Ecto neural progenitor cell (in vitro differentiated cells): ENCODE data around the gene ICA1.
"Not testable (repeated sequence)": the region's sequence is repeated elsewhere in the genome, so short reads cannot be mapped to it uniquely, and the experiment has no call there.

Source experiments
- DNase-seq: peaks from one replicate; pipeline ENCODE4 v3.0.0-alpha.2; 2018; ENCODE audit warnings: low spot score

ICA1 gene

GRCh38 chr7:8129318-8129659 lies 132.7 kb downstream of the ICA1 start:
- no peak for DNase-seq

- no peak for DNase-seq
Measured at GRCh38 chr7:8128449-8129317, 133.3 kb downstream of the ICA1 start.

DNA sequence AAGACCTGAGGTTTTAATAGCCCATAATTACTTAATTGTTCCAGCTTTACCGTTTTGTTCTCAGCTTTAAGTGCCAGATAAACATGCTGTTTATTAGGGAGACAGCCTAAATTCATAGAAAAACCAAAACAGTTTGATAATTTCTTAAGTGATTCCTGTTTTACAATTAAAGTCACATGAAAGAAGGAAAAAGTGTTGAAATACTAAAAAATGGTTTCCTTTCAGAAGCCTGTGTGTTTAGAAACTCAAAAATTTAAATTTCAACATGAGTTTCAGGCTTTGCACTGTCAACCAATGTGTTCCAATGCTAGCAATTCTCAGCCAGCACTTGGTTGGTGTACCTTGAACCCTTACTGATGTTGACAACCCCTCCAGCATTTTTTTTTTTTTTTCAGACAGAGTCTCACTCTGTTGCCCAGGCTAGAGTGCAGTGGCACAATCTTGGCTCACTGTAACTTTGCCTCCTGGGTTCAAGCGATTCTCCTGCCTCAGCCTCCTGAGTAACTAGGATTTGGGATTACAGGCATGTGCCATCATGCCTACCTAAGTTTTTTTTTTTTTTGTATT lies 135.3 kb downstream of the ICA1 start:
- DNase-seq: no peak

DNA sequence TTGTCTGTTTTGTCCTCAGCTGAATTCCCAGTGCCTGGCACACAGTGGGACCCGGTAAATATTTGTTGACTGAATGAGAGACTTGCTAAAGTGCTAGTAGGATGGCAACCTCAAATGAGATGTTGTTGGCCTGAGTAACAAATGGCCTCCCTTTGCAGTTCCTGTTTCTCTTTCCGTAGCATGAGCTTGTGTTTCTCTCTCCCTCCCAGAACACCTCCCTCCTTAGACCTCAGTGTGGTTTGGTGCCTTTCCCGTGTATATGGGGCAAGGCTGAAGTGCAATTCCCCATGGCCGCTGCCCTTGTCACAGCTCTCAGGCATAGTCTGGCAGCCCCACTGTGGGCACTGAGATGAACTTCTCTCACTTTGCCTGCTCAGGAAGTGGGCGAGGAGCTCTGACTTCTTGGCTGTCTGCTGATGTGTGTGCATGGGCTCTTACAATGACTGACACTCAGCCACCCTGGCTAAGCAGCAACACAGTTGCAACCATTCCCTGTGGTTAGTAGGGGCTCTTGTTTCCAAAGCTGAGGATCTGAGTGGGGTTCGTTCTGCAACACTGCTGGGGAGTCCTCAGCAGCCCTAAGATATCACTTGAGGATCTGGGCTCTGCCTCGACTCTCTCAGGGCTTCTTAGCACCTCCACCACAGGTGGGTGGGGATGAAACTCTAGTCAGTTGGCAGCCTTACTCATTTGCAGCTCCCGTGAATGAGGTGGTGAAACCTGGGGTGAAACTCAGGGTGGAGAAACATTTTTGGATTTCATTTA lies 136.1 kb downstream of the ICA1 start:
- DNase-seq: no peak

GRCh38 chr7:8121243-8121642 lies 140.7 kb downstream of the ICA1 start:
- no peak for DNase-seq

- no peak for DNase-seq
Measured at GRCh38 chr7:8120390-8121058, 141.4 kb downstream of the ICA1 start.

GRCh38 chr7:8119262-8119661 lies 142.7 kb downstream of the ICA1 start:
- no peak for DNase-seq

DNA sequence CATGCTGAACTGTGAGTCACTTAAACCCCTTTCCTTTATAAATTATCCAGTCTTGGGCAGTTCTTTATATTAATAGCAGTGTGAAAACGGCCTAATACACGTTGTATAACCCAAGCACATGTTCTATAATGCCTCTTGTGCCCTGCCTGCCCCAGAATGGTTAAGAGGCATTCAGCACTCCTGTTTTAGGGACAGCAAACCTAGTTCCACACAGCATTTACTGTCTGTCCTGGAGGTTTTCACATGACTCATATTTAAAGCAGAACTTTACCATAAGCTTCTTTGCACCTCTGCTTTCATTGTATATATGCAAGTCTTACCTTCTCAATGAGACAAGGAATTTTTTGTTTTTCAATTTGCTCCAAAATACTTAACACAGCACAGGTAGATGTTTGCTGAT lies 144.8 kb downstream of the ICA1 start:
- DNase-seq: no peak

DNA sequence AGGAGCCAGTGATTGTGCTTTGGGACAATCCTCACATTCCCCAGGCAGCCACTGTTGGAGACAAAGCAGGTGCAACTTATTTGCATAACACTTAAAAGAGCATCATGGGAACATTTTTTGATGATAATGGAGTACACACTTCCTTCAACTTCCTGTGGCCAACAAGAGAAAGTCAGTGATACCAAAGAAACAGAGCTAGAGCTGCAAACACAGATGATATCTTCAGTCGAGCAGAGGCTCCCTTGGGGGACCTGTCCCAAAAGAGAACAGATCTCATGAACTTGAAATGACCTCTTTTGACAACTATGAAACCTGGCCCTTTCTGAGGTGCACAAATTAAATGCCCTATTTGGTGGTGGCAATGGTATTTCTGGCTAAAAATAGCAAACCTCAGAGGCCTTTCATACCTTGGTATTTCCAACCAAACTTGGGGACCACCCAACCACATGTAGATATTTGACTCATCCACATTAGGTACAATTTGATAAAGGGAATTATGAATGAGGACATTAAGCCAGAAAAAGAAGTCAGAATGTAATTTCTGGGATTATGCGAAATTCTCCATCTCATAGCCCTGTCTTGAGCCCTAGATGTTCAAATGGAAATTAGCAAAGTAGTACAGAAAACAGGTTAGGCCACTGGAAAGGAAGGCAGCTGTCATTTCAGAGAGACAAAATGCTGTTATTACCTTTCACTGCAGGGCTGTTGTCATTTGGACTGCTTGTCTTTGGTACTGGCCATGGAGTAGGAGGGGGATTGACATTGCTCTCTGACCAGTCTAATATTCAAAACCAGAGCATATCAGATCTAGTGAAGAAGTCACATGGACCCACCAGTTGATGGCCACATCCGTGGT lies 146.2 kb downstream of the ICA1 start:
- DNase-seq: no peak

GRCh38 chr7:8114175-8114574 lies 147.8 kb downstream of the ICA1 start:
- no peak for DNase-seq

DNA sequence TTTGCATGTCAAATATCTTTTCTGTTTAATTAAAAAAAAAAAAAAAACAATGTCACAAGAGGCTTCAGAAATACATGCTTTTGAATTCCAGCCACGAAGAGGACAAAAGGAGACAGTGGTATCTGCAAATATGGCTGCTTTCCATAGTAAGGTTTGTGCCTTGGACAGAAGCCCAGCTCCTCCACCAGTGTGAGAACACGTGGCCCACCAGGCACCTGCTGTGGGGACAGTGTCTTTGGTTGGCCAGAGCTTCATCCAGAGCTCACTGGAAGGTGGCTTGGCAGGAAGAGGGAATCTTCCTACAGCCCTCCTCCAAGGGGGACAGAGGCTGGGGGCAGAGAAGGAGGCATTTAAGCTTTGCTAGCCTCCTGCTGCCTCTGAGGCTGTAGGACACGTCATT lies 148.8 kb downstream of the ICA1 start:
- DNase-seq: no peak

DNA sequence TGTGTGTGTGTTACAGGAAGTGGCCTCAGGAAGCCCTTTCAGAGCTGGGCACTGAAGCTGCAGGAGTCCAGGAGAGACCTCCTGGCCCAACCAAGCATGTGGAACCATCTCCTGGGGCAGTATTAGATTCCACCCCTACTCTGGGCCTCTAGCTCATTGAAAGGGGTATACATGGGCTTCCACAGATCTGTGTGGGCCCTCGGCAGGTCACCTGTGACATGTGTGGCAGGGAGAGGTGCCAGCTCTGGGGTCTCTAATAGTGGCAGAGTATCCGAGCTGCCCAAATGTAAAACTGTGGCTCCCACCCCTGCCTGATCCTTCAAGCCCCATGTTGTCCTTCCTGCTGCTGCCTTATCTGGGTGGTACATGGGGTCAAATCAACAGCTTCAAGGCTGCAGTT lies 149.3 kb downstream of the ICA1 start:
- no peak for DNase-seq

- DNase-seq: no peak
Measured at GRCh38 chr7:8111282-8111960, 150.5 kb downstream of the ICA1 start.

DNA sequence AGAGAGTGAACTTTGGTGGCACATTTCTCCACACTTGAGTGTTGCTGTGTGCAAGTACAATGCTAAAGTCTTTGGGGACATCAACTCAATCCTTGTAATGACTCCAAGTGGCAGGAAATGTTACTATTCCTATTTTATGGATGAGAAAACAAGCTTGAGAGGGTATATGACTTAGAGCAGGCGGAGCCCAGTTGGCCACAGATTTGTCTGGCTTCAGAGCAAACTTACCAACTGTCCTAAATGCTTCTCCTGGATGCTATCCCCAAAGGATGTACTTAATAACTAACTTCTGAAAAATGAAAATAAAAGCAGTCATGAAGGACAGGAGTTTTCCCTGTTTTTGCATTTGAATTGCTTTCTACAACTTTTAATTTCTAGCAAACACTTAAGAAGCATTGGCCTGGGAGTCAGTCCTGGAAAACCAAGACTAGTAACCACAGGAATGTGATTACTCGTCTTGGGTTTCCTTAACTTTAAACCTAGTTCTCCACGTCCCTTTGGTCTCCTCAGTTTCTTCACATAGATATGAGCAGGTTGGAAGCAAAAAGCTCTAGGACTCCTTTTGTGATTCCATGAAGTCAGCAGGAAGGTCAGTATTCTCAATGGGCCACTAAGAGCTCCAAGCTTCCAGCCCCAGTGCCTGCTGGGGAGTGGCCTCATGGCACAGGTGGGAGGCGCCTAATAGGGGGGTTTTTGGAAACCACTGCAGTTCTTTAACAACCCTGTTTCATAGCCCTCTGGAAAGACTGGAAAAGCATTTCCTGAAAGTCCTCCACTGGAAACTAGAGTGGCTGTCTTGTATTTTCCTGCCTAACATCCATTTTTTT lies 152.6 kb downstream of the ICA1 start:
- DNase-seq: no peak

DNA sequence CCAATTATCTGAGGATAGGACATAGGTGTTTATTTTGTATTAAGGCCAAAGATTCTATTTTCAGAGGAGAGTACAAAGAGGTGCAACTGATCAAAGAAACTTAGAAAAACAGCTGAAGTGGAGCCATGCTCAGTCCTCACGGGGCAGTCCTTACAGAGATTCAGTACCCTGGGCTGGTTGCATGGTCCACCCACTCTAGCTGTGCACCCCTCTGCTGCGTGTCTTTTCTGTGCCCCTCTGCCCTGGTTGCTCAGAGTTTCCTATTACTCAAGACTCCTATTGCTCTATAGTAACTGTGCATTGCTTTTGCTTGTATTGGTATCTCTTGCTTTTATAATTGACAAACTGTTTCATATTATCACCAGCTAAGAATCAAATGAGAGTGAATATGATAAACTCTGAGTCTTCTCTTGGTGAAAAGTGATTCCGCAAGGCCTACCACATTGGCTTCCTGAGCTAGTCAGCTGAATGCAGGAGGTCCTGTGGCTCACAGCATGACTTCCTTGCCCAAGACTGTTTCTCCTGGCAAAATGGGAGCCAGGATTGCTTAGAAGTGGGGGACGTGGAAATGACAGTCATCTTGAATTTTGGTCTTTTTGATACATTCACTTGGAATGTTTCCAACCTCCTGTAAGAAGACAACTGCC lies 156.4 kb downstream of the ICA1 start:
- no peak for DNase-seq

GRCh38 chr7:8103282-8103681 lies 158.7 kb downstream of the ICA1 start:
- no peak for DNase-seq

DNA sequence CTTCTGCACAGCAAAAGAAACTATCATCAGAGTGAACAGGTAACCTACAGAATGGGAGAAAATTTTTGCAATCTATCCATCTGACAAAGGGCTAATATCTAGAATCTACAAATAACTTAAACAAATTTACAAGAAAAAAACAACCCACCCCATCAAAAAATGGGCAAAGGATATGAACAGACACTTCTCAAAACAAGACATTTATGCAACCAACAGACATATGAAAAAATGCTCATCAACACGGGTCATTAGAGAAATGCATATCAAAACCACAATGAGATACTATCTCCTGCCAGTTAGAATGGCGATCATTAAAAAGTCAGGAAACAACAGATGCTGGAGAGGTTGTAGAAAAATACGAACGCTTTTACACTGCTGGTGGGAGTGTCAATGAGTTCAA lies 160.7 kb downstream of the ICA1 start:
- not testable (repeated sequence) for DNase-seq

GRCh38 chr7:8094164-8095140 lies 167.5 kb downstream of the ICA1 start:
- no peak for DNase-seq
